ENCODE results near the gene OSM.
"Not testable (repeated sequence)": the region's sequence is repeated elsewhere in the genome, so short reads cannot be mapped to it uniquely, and the experiment has no call there.

OSM gene

DNA sequence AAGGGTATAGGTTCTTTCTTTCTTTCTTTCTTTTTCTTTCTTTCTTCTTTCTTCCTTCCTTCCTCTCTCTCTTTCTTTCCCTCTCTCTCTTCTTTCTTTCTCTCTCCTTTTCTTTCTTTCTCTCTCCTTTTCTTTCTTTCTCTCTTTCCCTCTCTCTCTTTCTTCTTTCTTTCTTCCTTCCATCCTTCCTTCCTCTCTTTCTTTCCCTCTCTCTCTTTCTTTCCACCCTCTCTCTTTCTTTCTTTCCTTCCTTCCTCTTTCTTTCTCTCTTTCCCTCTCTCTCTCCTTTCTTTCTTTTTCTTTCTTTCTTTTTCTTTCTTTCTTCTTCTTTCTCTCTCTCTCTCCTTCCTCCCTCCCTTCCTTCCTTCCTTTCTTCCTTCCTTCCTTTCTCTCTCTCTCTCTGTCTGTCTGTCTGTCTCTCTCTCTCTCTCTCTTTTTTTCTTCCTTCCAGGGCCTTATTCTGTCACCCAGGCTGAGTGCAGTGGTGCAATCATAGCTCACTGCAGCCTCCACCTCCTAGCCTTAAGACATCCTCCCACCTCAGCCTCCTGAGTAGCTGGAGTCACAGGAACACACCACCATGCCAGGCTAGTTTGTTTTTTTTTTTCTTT is 46.9 kb downstream of the OSM start:
- no peak for DNase-seq (ENCODE audit: low read depth)
- no peak overlapping the region for H3K4me3 ChIP-seq (ENCODE audit: low read depth, low read length)
- TF ChIP-seq CTCF (conservative IDR thresholded peaks at IDR 0.05; ENCODE audit: low read depth, low read length), result no peak

GRCh38 chr22:30219049-30219654 is 47.5 kb downstream of the OSM start:
- peak; percentile 44 for TF ChIP-seq CTCF (conservative IDR thresholded peaks at IDR 0.05; ENCODE audit: low read depth, low read length)

DNA sequence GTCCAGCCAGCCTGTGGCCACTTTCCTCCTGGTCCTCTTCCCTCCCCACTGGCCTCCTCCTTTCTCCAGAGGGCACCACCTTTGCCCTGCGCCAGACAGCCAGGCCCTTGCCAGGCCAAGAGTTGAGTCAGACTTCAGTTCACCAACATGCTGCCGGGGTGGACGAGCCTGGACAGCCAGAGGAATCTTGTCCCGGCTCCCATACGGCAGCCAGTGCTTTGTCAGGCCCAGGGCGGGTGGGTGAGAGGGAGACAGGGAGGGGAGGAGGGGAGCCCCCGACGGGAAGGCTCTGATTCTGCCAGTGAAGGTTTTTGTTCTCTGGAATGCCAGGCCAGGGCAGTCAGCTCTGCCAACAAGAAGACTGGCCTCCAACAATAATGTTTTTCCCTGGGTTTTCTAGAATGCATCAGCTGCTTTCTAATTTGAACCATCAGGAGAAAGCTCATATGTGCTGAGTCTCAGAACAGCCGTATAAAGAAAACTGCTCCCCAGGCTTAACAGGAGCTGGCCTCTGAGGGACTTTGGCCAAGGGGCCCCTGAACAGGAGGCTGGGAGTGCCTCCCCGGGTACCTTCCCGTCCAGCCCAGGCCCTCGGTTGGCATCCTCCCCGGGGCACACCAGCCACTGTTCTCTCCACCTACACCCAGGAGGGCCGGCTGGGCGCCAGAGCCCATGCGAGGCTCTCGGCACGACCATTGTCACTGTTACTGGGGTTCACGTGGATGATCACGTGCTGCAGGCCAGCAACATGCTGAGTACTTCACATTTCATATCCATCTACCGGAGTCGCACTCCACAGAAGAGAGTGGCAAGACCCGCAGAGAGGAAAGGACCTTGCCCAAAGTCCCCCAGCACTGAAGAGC is 48.7 kb downstream of the OSM start:
- DNase-seq (ENCODE audit: low read depth), result no peak
- no peak for TF ChIP-seq CTCF (conservative IDR thresholded peaks at IDR 0.05; ENCODE audit: low read depth, low read length)

More at GRCh38 chr22:30219049-30219654, 47.5 kb downstream of the OSM start:
- no peak overlapping the region for H3K4me3 ChIP-seq (ENCODE audit: low read depth, low read length)
- DNase-seq (ENCODE audit: low read depth), result no peak

DNA sequence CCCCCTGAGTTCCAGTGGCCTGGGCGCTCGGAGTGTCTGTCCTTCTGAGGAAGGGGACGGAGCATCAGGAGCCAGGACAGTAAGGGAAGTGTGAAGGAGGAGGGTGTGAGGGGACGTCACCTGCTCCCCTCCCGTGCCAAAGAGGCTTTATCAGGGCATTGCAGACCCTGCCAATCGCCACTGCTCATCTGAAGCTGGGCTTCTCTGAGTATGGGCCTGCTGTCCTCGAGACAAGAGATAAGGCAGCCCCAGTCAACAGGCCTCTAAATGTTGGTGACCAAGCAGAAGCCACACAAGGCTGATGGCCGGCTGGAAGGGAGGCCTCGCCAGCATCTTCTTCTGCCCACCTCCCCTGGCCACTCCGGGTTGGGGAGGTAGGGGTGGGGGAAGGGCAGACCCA is 49.9 kb downstream of the OSM start:
- TF ChIP-seq CTCF (conservative IDR thresholded peaks at IDR 0.05; ENCODE audit: low read depth, low read length), result no peak
- no peak overlapping the region for H3K4me3 ChIP-seq (ENCODE audit: low read depth, low read length)
- no peak for DNase-seq (ENCODE audit: low read depth)

More for the DNA sequence above, 48.7 kb downstream of the OSM start:
- no peak overlapping the region for H3K4me3 ChIP-seq (ENCODE audit: low read depth, low read length)

GRCh38 chr22:30216272-30216671 is 50.4 kb downstream of the OSM start:
- not testable (repeated sequence) for DNase-seq (ENCODE audit: low read depth); H3K4me3 ChIP-seq (ENCODE audit: low read depth, low read length)

- TF ChIP-seq CTCF (conservative IDR thresholded peaks at IDR 0.05; ENCODE audit: low read depth, low read length), result no peak
- no peak overlapping the region for H3K4me3 ChIP-seq (ENCODE audit: low read depth, low read length)
- DNase-seq (ENCODE audit: low read depth), result no peak
Observed at GRCh38 chr22:30214703-30215407, 51.8 kb downstream of the OSM start.

GRCh38 chr22:30212996-30213441 is 53.6 kb downstream of the OSM start:
- H3K4me3 ChIP-seq (ENCODE audit: low read depth, low read length), result no peak overlapping the region
- no peak for TF ChIP-seq CTCF (conservative IDR thresholded peaks at IDR 0.05; ENCODE audit: low read depth, low read length)
- peak; percentile 91 for DNase-seq (ENCODE audit: low read depth)

Data from choroid plexus epithelial cell (primary cell).